ENCODE results near the gene DLX4. TPM values are rescaled to one million over a fixed set of nuclear protein-coding genes. Genes with fewer than 3 reads are reported as not detected.

Gene DLX4
- total RNA-seq, 2 donors from 2014 or later = 0.68 TPM; not detected in 1

Other genes starting within 250 kb of the DLX4 start
- 10 to 100 TPM; 58.9 to 68.6 TPM for gene FAM117A, start 205.1 kb upstream of the DLX4 start, total RNA-seq
- 100 to 1,000 TPM; 191 to 201 TPM for gene KAT7, start 180.5 kb upstream of the DLX4 start, total RNA-seq
- not detected for gene TAC4, start 121.1 kb upstream of the DLX4 start, total RNA-seq
- gene DLX3, start 26.0 kb downstream of the DLX4 start, total RNA-seq = not detected
- gene ITGA3, start 86.9 kb downstream of the DLX4 start, total RNA-seq = 10 to 100 TPM in 1 of 2 donors, 1 to 10 TPM in 1; 8.0 to 10.6 TPM
- 10 to 100 TPM; 19.9 to 20.9 TPM for gene PDK2, start 126.2 kb downstream of the DLX4 start, total RNA-seq
- gene SAMD14, start 161.0 kb downstream of the DLX4 start, total RNA-seq = 1 to 10 TPM; 1.7 to 5.8 TPM
- 100 to 1,000 TPM in 1 of 2 donors, 10 to 100 TPM in 1; 82.9 to 111 TPM for gene PPP1R9B, start 181.5 kb downstream of the DLX4 start, total RNA-seq
- gene SGCA, start 196.8 kb downstream of the DLX4 start, total RNA-seq = not detected
- gene COL1A1, start 232.4 kb downstream of the DLX4 start, total RNA-seq = 10 to 100 TPM; 15.4 to 16.6 TPM

Measured in T-helper 17 cell (primary cell).